HEK293 (cell line): ENCODE measurements around the gene COL6A5.

Experiments used
- CTCF ChIP-seq: fragments of 450-650 bp; formaldehyde crosslinking; IDR thresholded peaks from 2 replicates; pipeline ENCODE4 v1.5.1; 2016; ENCODE audit warnings: missing biosample characterization, missing genetic modification characterization
- ZXDB ChIP-seq: fragments of 450-650 bp; formaldehyde crosslinking; IDR thresholded peaks from 2 replicates; pipeline ENCODE4 v1.5.1; 2016; ENCODE audit warnings: missing biosample characterization, missing genetic modification characterization
- TF ChIP-seq, protein P1 (sequence below): fragments of 450-650 bp; formaldehyde crosslinking; IDR thresholded peaks from 2 replicates; pipeline ENCODE4 v1.5.1; 2016; ENCODE audit warnings: missing biosample characterization, missing genetic modification characterization

DNA sequence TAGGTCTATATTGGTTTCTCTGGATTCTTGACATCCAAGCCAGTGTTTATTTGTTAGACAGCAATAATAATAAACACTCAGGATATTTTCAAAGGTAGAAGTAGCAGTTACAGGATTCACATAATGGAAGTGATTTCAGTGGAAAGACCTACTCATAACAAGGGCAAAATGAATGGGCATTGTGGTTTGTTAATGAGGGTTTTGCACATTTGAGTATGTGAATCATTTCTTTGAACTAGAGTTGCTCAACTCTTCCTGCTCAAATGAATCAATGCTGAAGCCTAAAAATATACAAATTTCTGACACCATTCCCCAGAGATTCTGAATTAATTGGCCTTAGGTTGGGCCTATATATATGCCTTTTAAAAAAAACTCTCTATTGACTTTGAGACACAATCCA, 4.1 kb upstream of the COL6A5 start:
- TF ChIP-seq ZXDB (no peak), CTCF (tag by site-specific recombination) (no peak)
- TF ChIP-seq, protein P1, sequence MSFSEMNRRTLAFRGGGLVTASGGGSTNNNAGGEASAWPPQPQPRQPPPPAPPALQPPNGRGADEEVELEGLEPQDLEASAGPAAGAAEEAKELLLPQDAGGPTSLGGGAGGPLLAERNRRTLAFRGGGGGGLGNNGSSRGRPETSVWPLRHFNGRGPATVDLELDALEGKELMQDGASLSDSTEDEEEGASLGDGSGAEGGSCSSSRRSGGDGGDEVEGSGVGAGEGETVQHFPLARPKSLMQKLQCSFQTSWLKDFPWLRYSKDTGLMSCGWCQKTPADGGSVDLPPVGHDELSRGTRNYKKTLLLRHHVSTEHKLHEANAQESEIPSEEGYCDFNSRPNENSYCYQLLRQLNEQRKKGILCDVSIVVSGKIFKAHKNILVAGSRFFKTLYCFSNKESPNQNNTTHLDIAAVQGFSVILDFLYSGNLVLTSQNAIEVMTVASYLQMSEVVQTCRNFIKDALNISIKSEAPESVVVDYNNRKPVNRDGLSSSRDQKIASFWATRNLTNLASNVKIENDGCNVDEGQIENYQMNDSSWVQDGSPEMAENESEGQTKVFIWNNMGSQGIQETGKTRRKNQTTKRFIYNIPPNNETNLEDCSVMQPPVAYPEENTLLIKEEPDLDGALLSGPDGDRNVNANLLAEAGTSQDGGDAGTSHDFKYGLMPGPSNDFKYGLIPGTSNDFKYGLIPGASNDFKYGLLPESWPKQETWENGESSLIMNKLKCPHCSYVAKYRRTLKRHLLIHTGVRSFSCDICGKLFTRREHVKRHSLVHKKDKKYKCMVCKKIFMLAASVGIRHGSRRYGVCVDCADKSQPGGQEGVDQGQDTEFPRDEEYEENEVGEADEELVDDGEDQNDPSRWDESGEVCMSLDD: no peak
